ENCODE results near the gene RPTOR.

The RPTOR gene

DNA sequence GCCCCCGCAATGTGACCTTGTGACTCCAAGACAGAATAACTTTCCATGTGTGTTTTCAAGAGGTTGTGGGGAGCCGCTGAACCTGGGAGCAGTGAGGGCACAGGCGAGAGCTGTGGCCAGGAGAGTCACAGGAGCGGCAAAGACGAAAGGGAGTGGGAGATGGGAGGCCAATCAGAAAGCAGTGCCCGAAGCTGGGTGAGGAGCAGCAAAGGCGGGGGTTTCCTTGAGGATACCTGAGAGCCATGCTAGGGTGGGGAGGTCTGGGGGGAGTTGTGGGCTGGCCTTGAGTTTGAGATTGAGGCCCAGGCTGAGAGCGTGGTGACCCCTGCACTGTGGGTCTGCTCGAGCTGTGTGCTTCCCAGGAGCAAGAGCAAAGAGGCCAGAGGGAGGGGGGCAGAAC is 45.1 kb upstream of the RPTOR start:
- Histone ChIP-seq H4K8ac (ENCODE audit: low read depth, low read length) (no peak overlapping the region), H2BK15ac (replicated peaks; ENCODE audit: low read depth) (no peak overlapping the region), H3K56ac (ENCODE audit: low read length) (no peak overlapping the region), H3K36me3 (ENCODE audit: control insufficient read depth, insufficient read depth, low read length) (no peaks in the 10 kb centered on the region), H4K5ac (ENCODE audit: low read length) (no peak overlapping the region), H3K79me2 (ENCODE audit: control insufficient read depth, insufficient read depth, low read length) (no peaks in the 10 kb centered on the region), H3K27ac (ENCODE audit: low read depth, low read length) (no peak overlapping the region), H3K9ac (ENCODE audit: low read length) (no peak overlapping the region), H3K4me1 (ENCODE audit: control insufficient read depth, low read depth, low read length) (no peaks in the 10 kb centered on the region), H3K79me1 (ENCODE audit: low read length) (no peaks in the 10 kb centered on the region), H2AK5ac (ENCODE audit: low read length) (no peak overlapping the region), H3K4me3 (ENCODE audit: low read length) (no peak overlapping the region), H2BK120ac (ENCODE audit: low read depth, low read length) (no peak overlapping the region), H3K4me2 (ENCODE audit: low read length) (no peak overlapping the region), H3K4ac (ENCODE audit: low read depth, low read length) (no peak overlapping the region), H3K18ac (ENCODE audit: low read length) (no peak overlapping the region), H2BK5ac (ENCODE audit: low read length) (no peak overlapping the region), H3K23ac (ENCODE audit: low read length) (no peak overlapping the region), H3K27me3 (ENCODE audit: insufficient read depth, low read length, poor library complexity) (no peaks in the 10 kb centered on the region)
- no peak for DNase-seq
- no CpG with 5 or more reads among the region's 9 CpGs for WGBS (ENCODE audit: extremely low coverage, insufficient coverage, low lambda C conversion rate)

DNA sequence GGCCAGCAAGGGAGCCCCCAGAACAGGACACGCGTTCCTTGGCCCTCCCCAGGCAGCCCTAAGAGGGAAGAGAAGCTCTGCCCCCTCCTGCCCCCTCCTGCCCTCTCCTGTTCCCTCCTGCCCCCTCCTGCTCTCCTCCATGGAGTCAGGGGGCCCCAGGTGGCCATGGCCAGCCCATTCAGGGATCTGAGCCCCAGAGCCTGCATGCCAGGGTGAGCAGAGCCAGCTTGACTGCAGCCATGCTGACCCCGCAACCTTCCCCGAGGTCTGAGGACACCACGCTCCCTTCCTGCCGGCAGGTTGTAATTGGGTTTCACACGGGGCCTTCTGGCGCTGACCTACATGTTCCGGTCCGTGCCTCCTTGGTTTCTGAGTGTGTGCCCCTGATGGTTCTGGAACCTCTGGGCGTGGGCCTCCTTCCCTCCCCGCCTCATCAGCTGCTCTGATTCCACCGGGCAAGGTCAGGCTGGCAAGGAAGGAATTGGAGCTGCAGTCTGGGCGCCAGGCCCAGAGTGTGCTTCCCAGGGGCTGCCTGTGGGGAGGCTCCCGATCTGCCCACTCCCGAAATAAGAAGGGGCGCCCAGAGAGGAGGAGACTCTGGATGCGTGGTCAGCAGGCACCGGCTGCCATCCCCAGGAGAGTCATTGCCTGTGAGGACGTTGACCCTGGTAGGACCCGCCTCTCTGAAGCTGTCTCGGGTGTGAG is 44.5 kb upstream of the RPTOR start:
- no peak overlapping the region for H3K23ac ChIP-seq (ENCODE audit: low read length)
- no CpG with 5 or more reads among the region's 22 CpGs for WGBS (ENCODE audit: extremely low coverage, insufficient coverage, low lambda C conversion rate)
- H4K8ac ChIP-seq (ENCODE audit: low read depth, low read length) = no peak overlapping the region
- H2BK5ac ChIP-seq (ENCODE audit: low read length) = no peak overlapping the region
- no peaks in the 10 kb centered on the region for H3K4me1 ChIP-seq (ENCODE audit: control insufficient read depth, low read depth, low read length)
- H3K79me2 ChIP-seq (ENCODE audit: control insufficient read depth, insufficient read depth, low read length) = no peaks in the 10 kb centered on the region
- no peak overlapping the region for H4K5ac ChIP-seq (ENCODE audit: low read length)
- H3K36me3 ChIP-seq (ENCODE audit: control insufficient read depth, insufficient read depth, low read length) = no peaks in the 10 kb centered on the region
- H3K56ac ChIP-seq (ENCODE audit: low read length) = no peak overlapping the region
- H3K27me3 ChIP-seq (ENCODE audit: insufficient read depth, low read length, poor library complexity) = no peaks in the 10 kb centered on the region
- DNase-seq = no peak
- no peak overlapping the region for H3K4me3 ChIP-seq (ENCODE audit: low read length)
- H3K27ac ChIP-seq (ENCODE audit: low read depth, low read length) = no peak overlapping the region
- no peak overlapping the region for H3K4ac ChIP-seq (ENCODE audit: low read depth, low read length)
- H2AK5ac ChIP-seq (ENCODE audit: low read length) = no peak overlapping the region
- H2BK15ac ChIP-seq (replicated peaks; ENCODE audit: low read depth) = no peak overlapping the region
- no peaks in the 10 kb centered on the region for H3K79me1 ChIP-seq (ENCODE audit: low read length)
- no peak overlapping the region for H2BK120ac ChIP-seq (ENCODE audit: low read depth, low read length)
- H3K4me2 ChIP-seq (ENCODE audit: low read length) = no peak overlapping the region
- H3K9ac ChIP-seq (ENCODE audit: low read length) = no peak overlapping the region
- no peak overlapping the region for H3K18ac ChIP-seq (ENCODE audit: low read length)

DNA sequence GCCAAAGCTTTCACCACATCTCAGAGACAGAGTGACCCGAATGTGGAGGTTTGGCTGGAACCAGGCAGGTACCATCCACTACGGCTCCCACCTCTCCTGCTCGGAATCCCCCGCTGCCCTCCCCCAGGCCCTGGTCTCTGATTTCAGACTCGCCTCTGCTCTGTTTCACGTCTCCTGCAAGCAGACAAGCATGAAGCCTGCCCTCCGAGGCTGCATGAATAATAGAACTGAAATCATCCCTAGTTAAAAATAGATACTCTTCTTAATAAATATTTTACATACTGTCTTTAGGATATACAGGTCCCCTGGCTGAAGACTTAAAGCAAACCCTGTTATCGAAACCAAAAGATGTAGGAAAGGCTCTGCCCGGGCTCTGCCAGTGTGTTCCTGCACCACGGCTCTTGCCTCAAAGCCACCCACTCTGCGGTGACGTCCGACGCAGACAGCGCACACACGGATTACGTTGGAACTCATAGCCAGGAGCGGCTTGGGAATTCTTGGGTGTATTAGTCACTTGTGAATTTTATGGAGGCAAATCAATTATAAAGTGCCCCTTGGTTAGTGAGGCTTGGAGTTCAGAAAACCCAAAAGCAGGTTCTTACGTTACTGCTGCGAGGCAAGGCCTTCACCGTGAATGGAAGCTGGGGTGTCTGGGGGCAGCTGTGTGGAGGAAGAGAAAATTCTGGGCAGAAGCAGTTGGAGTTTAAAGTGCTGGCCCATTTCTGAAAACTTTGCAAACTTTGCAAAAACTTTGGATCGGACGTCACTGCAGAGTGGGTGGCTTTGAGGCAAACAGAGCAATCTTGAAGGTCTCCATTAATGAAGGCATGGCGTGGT is 42.7 kb upstream of the RPTOR start:
- Histone ChIP-seq H3K18ac (ENCODE audit: low read length) (no peak overlapping the region), H3K27ac (ENCODE audit: low read depth, low read length) (no peak overlapping the region), H3K4me2 (ENCODE audit: low read length) (no peak overlapping the region), H3K56ac (ENCODE audit: low read length) (no peak overlapping the region), H3K4me3 (ENCODE audit: low read length) (no peak overlapping the region), H2BK120ac (ENCODE audit: low read depth, low read length) (no peak overlapping the region), H2AK5ac (ENCODE audit: low read length) (no peak overlapping the region), H4K5ac (ENCODE audit: low read length) (no peak overlapping the region), H3K36me3 (ENCODE audit: control insufficient read depth, insufficient read depth, low read length) (no peaks in the 10 kb centered on the region), H4K8ac (ENCODE audit: low read depth, low read length) (no peak overlapping the region), H3K79me1 (ENCODE audit: low read length) (no peaks in the 10 kb centered on the region), H3K23ac (ENCODE audit: low read length) (no peak overlapping the region), H3K4me1 (ENCODE audit: control insufficient read depth, low read depth, low read length) (no peaks in the 10 kb centered on the region), H2BK15ac (replicated peaks; ENCODE audit: low read depth) (no peak overlapping the region), H3K27me3 (ENCODE audit: insufficient read depth, low read length, poor library complexity) (no peaks in the 10 kb centered on the region), H2BK5ac (ENCODE audit: low read length) (no peak overlapping the region), H3K79me2 (ENCODE audit: control insufficient read depth, insufficient read depth, low read length) (no peaks in the 10 kb centered on the region), H3K9ac (ENCODE audit: low read length) (no peak overlapping the region), H3K4ac (ENCODE audit: low read depth, low read length) (no peak overlapping the region)
- DNase-seq = no peak
- no CpG with 5 or more reads among the region's 24 CpGs for WGBS (ENCODE audit: extremely low coverage, insufficient coverage, low lambda C conversion rate)

DNA sequence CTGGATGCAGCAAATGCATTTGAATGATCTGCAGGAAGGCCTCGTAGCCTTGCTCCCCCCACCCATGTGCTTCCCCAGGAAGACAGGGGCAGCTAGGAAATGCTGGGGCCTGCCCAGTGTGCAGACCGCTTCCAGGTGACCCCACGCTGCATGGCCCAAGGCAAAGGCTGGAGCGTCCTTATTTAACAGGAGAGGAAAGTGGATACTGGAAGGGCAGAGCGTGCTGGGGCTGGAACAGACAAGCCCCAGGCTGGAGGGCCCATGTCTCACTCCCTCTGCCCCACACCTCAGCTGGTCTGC is 42.1 kb upstream of the RPTOR start:
- Histone ChIP-seq H3K23ac (ENCODE audit: low read length) (no peak overlapping the region), H2BK120ac (ENCODE audit: low read depth, low read length) (no peak overlapping the region), H3K18ac (ENCODE audit: low read length) (no peak overlapping the region), H3K4me1 (ENCODE audit: control insufficient read depth, low read depth, low read length) (no peaks in the 10 kb centered on the region), H3K27me3 (ENCODE audit: insufficient read depth, low read length, poor library complexity) (no peaks in the 10 kb centered on the region), H3K79me2 (ENCODE audit: control insufficient read depth, insufficient read depth, low read length) (no peaks in the 10 kb centered on the region), H3K27ac (ENCODE audit: low read depth, low read length) (no peak overlapping the region), H3K9ac (ENCODE audit: low read length) (no peak overlapping the region), H2BK5ac (ENCODE audit: low read length) (no peak overlapping the region), H3K4ac (ENCODE audit: low read depth, low read length) (no peak overlapping the region), H3K79me1 (ENCODE audit: low read length) (no peaks in the 10 kb centered on the region), H3K4me3 (ENCODE audit: low read length) (no peak overlapping the region), H2AK5ac (ENCODE audit: low read length) (no peak overlapping the region), H4K8ac (ENCODE audit: low read depth, low read length) (no peak overlapping the region), H4K5ac (ENCODE audit: low read length) (no peak overlapping the region), H3K56ac (ENCODE audit: low read length) (no peak overlapping the region), H3K4me2 (ENCODE audit: low read length) (no peak overlapping the region), H2BK15ac (replicated peaks; ENCODE audit: low read depth) (no peak overlapping the region), H3K36me3 (ENCODE audit: control insufficient read depth, insufficient read depth, low read length) (no peaks in the 10 kb centered on the region)
- DNase-seq = no peak
- no CpG with 5 or more reads among the region's 5 CpGs for WGBS (ENCODE audit: extremely low coverage, insufficient coverage, low lambda C conversion rate)

DNA sequence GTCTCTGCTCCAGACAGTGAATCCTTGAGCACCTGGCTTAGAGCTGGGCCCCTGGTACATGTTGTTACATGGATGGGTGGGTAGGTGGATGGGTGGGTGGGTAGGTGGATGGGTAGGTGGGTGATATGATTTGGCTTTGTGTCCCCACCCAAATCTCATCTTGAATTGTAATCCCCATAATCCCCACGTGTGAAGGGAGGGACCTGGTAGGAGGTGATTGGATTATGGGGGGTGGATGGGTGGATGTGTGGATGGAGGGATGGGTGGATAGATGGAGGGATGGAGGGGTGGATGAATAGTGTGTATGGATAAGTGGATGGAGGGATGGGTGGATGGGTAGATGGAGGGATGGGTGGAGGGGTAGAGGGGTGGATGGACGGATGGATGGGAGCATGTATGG is 41.6 kb upstream of the RPTOR start:
- Histone ChIP-seq H3K27me3 (ENCODE audit: insufficient read depth, low read length, poor library complexity) (no peaks in the 10 kb centered on the region), H3K79me2 (ENCODE audit: control insufficient read depth, insufficient read depth, low read length) (no peaks in the 10 kb centered on the region), H4K5ac (ENCODE audit: low read length) (no peak overlapping the region), H3K4ac (ENCODE audit: low read depth, low read length) (no peak overlapping the region), H3K9ac (ENCODE audit: low read length) (no peak overlapping the region), H3K79me1 (ENCODE audit: low read length) (no peaks in the 10 kb centered on the region), H3K4me3 (ENCODE audit: low read length) (no peak overlapping the region), H3K56ac (ENCODE audit: low read length) (no peak overlapping the region), H4K8ac (ENCODE audit: low read depth, low read length) (no peak overlapping the region), H3K4me2 (ENCODE audit: low read length) (no peak overlapping the region), H2BK5ac (ENCODE audit: low read length) (no peak overlapping the region), H3K27ac (ENCODE audit: low read depth, low read length) (no peak overlapping the region), H3K18ac (ENCODE audit: low read length) (no peak overlapping the region), H2BK15ac (replicated peaks; ENCODE audit: low read depth) (no peak overlapping the region), H3K4me1 (ENCODE audit: control insufficient read depth, low read depth, low read length) (no peaks in the 10 kb centered on the region), H2AK5ac (ENCODE audit: low read length) (no peak overlapping the region), H3K23ac (ENCODE audit: low read length) (no peak overlapping the region), H2BK120ac (ENCODE audit: low read depth, low read length) (no peak overlapping the region), H3K36me3 (ENCODE audit: control insufficient read depth, insufficient read depth, low read length) (no peaks in the 10 kb centered on the region)
- 100% methylated on average over 1 of the region's 2 CpGs for WGBS (ENCODE audit: extremely low coverage, insufficient coverage, low lambda C conversion rate)
- no peak for DNase-seq

DNA sequence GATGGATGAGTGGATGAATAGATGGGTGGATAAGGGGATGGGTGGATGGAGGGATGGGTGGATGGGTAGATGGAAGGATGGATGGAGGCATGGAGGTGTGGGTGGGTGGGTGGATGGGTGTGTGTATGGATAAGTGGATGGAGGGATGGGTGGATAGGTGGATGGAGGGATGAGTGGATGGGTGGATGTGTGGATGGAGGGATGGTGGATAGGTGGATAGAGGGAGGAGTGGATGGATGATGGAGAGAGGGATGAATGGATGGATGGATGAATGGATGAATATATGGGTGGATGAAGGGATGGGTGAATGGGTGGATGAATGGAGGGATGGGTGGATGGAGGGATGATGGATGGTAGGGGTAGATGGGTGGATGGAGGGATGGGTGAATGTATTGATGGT is 40.7 kb upstream of the RPTOR start:
- H3K9ac ChIP-seq (ENCODE audit: low read length) = no peak overlapping the region
- no peak overlapping the region for H3K56ac ChIP-seq (ENCODE audit: low read length)
- no peaks in the 10 kb centered on the region for H3K27me3 ChIP-seq (ENCODE audit: insufficient read depth, low read length, poor library complexity)
- H2BK5ac ChIP-seq (ENCODE audit: low read length) = no peak overlapping the region
- no peak overlapping the region for H3K23ac ChIP-seq (ENCODE audit: low read length)
- DNase-seq = no peak
- H3K27ac ChIP-seq (ENCODE audit: low read depth, low read length) = no peak overlapping the region
- H2BK15ac ChIP-seq (replicated peaks; ENCODE audit: low read depth) = no peak overlapping the region
- no peaks in the 10 kb centered on the region for H3K36me3 ChIP-seq (ENCODE audit: control insufficient read depth, insufficient read depth, low read length)
- no peak overlapping the region for H3K4ac ChIP-seq (ENCODE audit: low read depth, low read length)
- no peak overlapping the region for H3K4me3 ChIP-seq (ENCODE audit: low read length)
- no peaks in the 10 kb centered on the region for H3K4me1 ChIP-seq (ENCODE audit: control insufficient read depth, low read depth, low read length)
- no peaks in the 10 kb centered on the region for H3K79me2 ChIP-seq (ENCODE audit: control insufficient read depth, insufficient read depth, low read length)
- H4K5ac ChIP-seq (ENCODE audit: low read length) = no peak overlapping the region
- no peak overlapping the region for H2BK120ac ChIP-seq (ENCODE audit: low read depth, low read length)
- no peaks in the 10 kb centered on the region for H3K79me1 ChIP-seq (ENCODE audit: low read length)
- no peak overlapping the region for H4K8ac ChIP-seq (ENCODE audit: low read depth, low read length)
- H3K4me2 ChIP-seq (ENCODE audit: low read length) = no peak overlapping the region
- H2AK5ac ChIP-seq (ENCODE audit: low read length) = no peak overlapping the region
- no peak overlapping the region for H3K18ac ChIP-seq (ENCODE audit: low read length)

All from mesendoderm (in vitro differentiated cells).